Measurements from ENCODE around the gene PTPRD.

The PTPRD gene

GRCh38 chr9:9783211-9783610 is 829.6 kb downstream of the PTPRD start:
- no peak overlapping the region for H3K4me3 ChIP-seq (ENCODE audit: low read length in 2 of 2)

GRCh38 chr9:9778293-9778692 is 834.5 kb downstream of the PTPRD start:
- no peaks in the 10 kb centered on the region for H3K9me3 ChIP-seq (ENCODE audit: control insufficient read depth in 2 of 2, low read length in 2 of 2)
- no peaks in the 10 kb centered on the region for H3K4me1 ChIP-seq (ENCODE audit: control insufficient read depth, insufficient read depth, low read length)
- H3K36me3 ChIP-seq (ENCODE audit: control insufficient read depth in 2 of 2, insufficient read depth in 2 of 2, low read length in 2 of 2), result no peaks in the 10 kb centered on the region
- H3K27me3 ChIP-seq (ENCODE audit: control insufficient read depth in 1 of 2, insufficient read depth in 2 of 2, low read length in 2 of 2), result no peaks in the 10 kb centered on the region
- no peak overlapping the region for H3K4me3 ChIP-seq (ENCODE audit: low read length in 2 of 2)
- no peak overlapping the region for H3K27ac ChIP-seq (ENCODE audit: low read length)
- H3K9ac ChIP-seq (ENCODE audit: low read length in 2 of 2), result no peak overlapping the region

More at GRCh38 chr9:9783211-9783610, 829.6 kb downstream of the PTPRD start:
- H3K9ac ChIP-seq (ENCODE audit: low read length in 2 of 2), result no peak overlapping the region
- no peak overlapping the region for H3K27ac ChIP-seq (ENCODE audit: low read length)
- H3K4me1 ChIP-seq (ENCODE audit: control insufficient read depth, insufficient read depth, low read length), result no peaks in the 10 kb centered on the region
- H3K9me3 ChIP-seq (ENCODE audit: control insufficient read depth in 2 of 2, low read length in 2 of 2), result no peaks in the 10 kb centered on the region
- H3K27me3 ChIP-seq (ENCODE audit: control insufficient read depth in 1 of 2, insufficient read depth in 2 of 2, low read length in 2 of 2), result no peaks in the 10 kb centered on the region
- no peaks in the 10 kb centered on the region for H3K36me3 ChIP-seq (ENCODE audit: control insufficient read depth in 2 of 2, insufficient read depth in 2 of 2, low read length in 2 of 2)

- no peaks in the 10 kb centered on the region for H3K36me3 ChIP-seq (ENCODE audit: control insufficient read depth in 2 of 2, insufficient read depth in 2 of 2, low read length in 2 of 2)
- no peak overlapping the region for H3K9ac ChIP-seq (ENCODE audit: low read length in 2 of 2)
- H3K9me3 ChIP-seq (ENCODE audit: control insufficient read depth in 2 of 2, low read length in 2 of 2), result no peaks in the 10 kb centered on the region
- no peak overlapping the region for H3K27ac ChIP-seq (ENCODE audit: low read length)
- H3K27me3 ChIP-seq (ENCODE audit: control insufficient read depth in 1 of 2, insufficient read depth in 2 of 2, low read length in 2 of 2), result no peaks in the 10 kb centered on the region
- no peaks in the 10 kb centered on the region for H3K4me1 ChIP-seq (ENCODE audit: control insufficient read depth, insufficient read depth, low read length)
- H3K4me3 ChIP-seq (ENCODE audit: low read length in 2 of 2), result no peak overlapping the region
These were observed 838.3 kb downstream of the PTPRD start for GRCh38 chr9:9774471-9774870.

- Histone ChIP-seq H3K4me3 (ENCODE audit: low read length in 2 of 2) (no peak overlapping the region), H3K36me3 (ENCODE audit: control insufficient read depth in 2 of 2, insufficient read depth in 2 of 2, low read length in 2 of 2) (no peaks in the 10 kb centered on the region), H3K9me3 (ENCODE audit: control insufficient read depth in 2 of 2, low read length in 2 of 2) (no peaks in the 10 kb centered on the region), H3K27me3 (ENCODE audit: control insufficient read depth in 1 of 2, insufficient read depth in 2 of 2, low read length in 2 of 2) (no peaks in the 10 kb centered on the region), H3K4me1 (ENCODE audit: control insufficient read depth, insufficient read depth, low read length) (no peaks in the 10 kb centered on the region), H3K9ac (ENCODE audit: low read length in 2 of 2) (no peak overlapping the region), H3K27ac (ENCODE audit: low read length) (no peak overlapping the region)
These were observed 841.5 kb downstream of the PTPRD start for GRCh38 chr9:9771314-9771713.

- H3K36me3 ChIP-seq (ENCODE audit: control insufficient read depth in 2 of 2, insufficient read depth in 2 of 2, low read length in 2 of 2), result no peaks in the 10 kb centered on the region
- H3K9me3 ChIP-seq (ENCODE audit: control insufficient read depth in 2 of 2, low read length in 2 of 2), result no peaks in the 10 kb centered on the region
- no peak overlapping the region for H3K27ac ChIP-seq (ENCODE audit: low read length)
- no peak overlapping the region for H3K9ac ChIP-seq (ENCODE audit: low read length in 2 of 2)
- no peaks in the 10 kb centered on the region for H3K27me3 ChIP-seq (ENCODE audit: control insufficient read depth in 1 of 2, insufficient read depth in 2 of 2, low read length in 2 of 2)
- no peak overlapping the region for H3K4me3 ChIP-seq (ENCODE audit: low read length in 2 of 2)
- H3K4me1 ChIP-seq (ENCODE audit: control insufficient read depth, insufficient read depth, low read length), result no peaks in the 10 kb centered on the region
These were observed 848.0 kb downstream of the PTPRD start for GRCh38 chr9:9764821-9765220.

- no peak overlapping the region for H3K9ac ChIP-seq (ENCODE audit: low read length in 2 of 2)
- H3K36me3 ChIP-seq (ENCODE audit: control insufficient read depth in 2 of 2, insufficient read depth in 2 of 2, low read length in 2 of 2), result no peaks in the 10 kb centered on the region
- no peak overlapping the region for H3K27ac ChIP-seq (ENCODE audit: low read length)
- H3K9me3 ChIP-seq (ENCODE audit: control insufficient read depth in 2 of 2, low read length in 2 of 2), result no peaks in the 10 kb centered on the region
- H3K27me3 ChIP-seq (ENCODE audit: control insufficient read depth in 1 of 2, insufficient read depth in 2 of 2, low read length in 2 of 2), result no peaks in the 10 kb centered on the region
- no peaks in the 10 kb centered on the region for H3K4me1 ChIP-seq (ENCODE audit: control insufficient read depth, insufficient read depth, low read length)
- no peak overlapping the region for H3K4me3 ChIP-seq (ENCODE audit: low read length in 2 of 2)
These were observed 858.6 kb downstream of the PTPRD start for GRCh38 chr9:9754186-9754585.

GRCh38 chr9:9753266-9753665 is 859.5 kb downstream of the PTPRD start:
- H3K27ac ChIP-seq (ENCODE audit: low read length), result no peak overlapping the region
- H3K4me1 ChIP-seq (ENCODE audit: control insufficient read depth, insufficient read depth, low read length), result no peaks in the 10 kb centered on the region
- no peaks in the 10 kb centered on the region for H3K9me3 ChIP-seq (ENCODE audit: control insufficient read depth in 2 of 2, low read length in 2 of 2)
- no peaks in the 10 kb centered on the region for H3K36me3 ChIP-seq (ENCODE audit: control insufficient read depth in 2 of 2, insufficient read depth in 2 of 2, low read length in 2 of 2)
- H3K4me3 ChIP-seq (ENCODE audit: low read length in 2 of 2), result no peak overlapping the region
- H3K9ac ChIP-seq (ENCODE audit: low read length in 2 of 2), result no peak overlapping the region
- H3K27me3 ChIP-seq (ENCODE audit: control insufficient read depth in 1 of 2, insufficient read depth in 2 of 2, low read length in 2 of 2), result no peaks in the 10 kb centered on the region

GRCh38 chr9:9752722-9753121 is 860.1 kb downstream of the PTPRD start:
- Histone ChIP-seq H3K27me3 (ENCODE audit: control insufficient read depth in 1 of 2, insufficient read depth in 2 of 2, low read length in 2 of 2) (no peaks in the 10 kb centered on the region), H3K27ac (ENCODE audit: low read length) (no peak overlapping the region), H3K4me3 (ENCODE audit: low read length in 2 of 2) (no peak overlapping the region), H3K36me3 (ENCODE audit: control insufficient read depth in 2 of 2, insufficient read depth in 2 of 2, low read length in 2 of 2) (no peaks in the 10 kb centered on the region), H3K4me1 (ENCODE audit: control insufficient read depth, insufficient read depth, low read length) (no peaks in the 10 kb centered on the region), H3K9ac (ENCODE audit: low read length in 2 of 2) (no peak overlapping the region), H3K9me3 (ENCODE audit: control insufficient read depth in 2 of 2, low read length in 2 of 2) (no peaks in the 10 kb centered on the region)

- no peak overlapping the region for H3K4me3 ChIP-seq (ENCODE audit: low read length in 2 of 2)
- H3K36me3 ChIP-seq (ENCODE audit: control insufficient read depth in 2 of 2, insufficient read depth in 2 of 2, low read length in 2 of 2), result no peaks in the 10 kb centered on the region
- no peaks in the 10 kb centered on the region for H3K9me3 ChIP-seq (ENCODE audit: control insufficient read depth in 2 of 2, low read length in 2 of 2)
- H3K27ac ChIP-seq (ENCODE audit: low read length), result no peak overlapping the region
- H3K4me1 ChIP-seq (ENCODE audit: control insufficient read depth, insufficient read depth, low read length), result no peaks in the 10 kb centered on the region
- H3K27me3 ChIP-seq (ENCODE audit: control insufficient read depth in 1 of 2, insufficient read depth in 2 of 2, low read length in 2 of 2), result no peaks in the 10 kb centered on the region
- H3K9ac ChIP-seq (ENCODE audit: low read length in 2 of 2), result no peak overlapping the region
These were observed 860.8 kb downstream of the PTPRD start for GRCh38 chr9:9751996-9752395.

- no peak overlapping the region for H3K27ac ChIP-seq (ENCODE audit: low read length)
- no peaks in the 10 kb centered on the region for H3K9me3 ChIP-seq (ENCODE audit: control insufficient read depth in 2 of 2, low read length in 2 of 2)
- H3K9ac ChIP-seq (ENCODE audit: low read length in 2 of 2), result no peak overlapping the region
- no peaks in the 10 kb centered on the region for H3K4me1 ChIP-seq (ENCODE audit: control insufficient read depth, insufficient read depth, low read length)
- no peaks in the 10 kb centered on the region for H3K36me3 ChIP-seq (ENCODE audit: control insufficient read depth in 2 of 2, insufficient read depth in 2 of 2, low read length in 2 of 2)
- H3K4me3 ChIP-seq (ENCODE audit: low read length in 2 of 2), result no peak overlapping the region
- H3K27me3 ChIP-seq (ENCODE audit: control insufficient read depth in 1 of 2, insufficient read depth in 2 of 2, low read length in 2 of 2), result no peaks in the 10 kb centered on the region
These were observed 862.1 kb downstream of the PTPRD start for GRCh38 chr9:9750719-9751118.

GRCh38 chr9:9749591-9749990 is 863.2 kb downstream of the PTPRD start:
- H3K27ac ChIP-seq (ENCODE audit: low read length), result no peak overlapping the region

More at GRCh38 chr9:9749591-9749990, 863.2 kb downstream of the PTPRD start:
- Histone ChIP-seq H3K36me3 (ENCODE audit: control insufficient read depth in 2 of 2, insufficient read depth in 2 of 2, low read length in 2 of 2) (no peaks in the 10 kb centered on the region), H3K4me3 (ENCODE audit: low read length in 2 of 2) (no peak overlapping the region), H3K9me3 (ENCODE audit: control insufficient read depth in 2 of 2, low read length in 2 of 2) (no peaks in the 10 kb centered on the region), H3K27me3 (ENCODE audit: control insufficient read depth in 1 of 2, insufficient read depth in 2 of 2, low read length in 2 of 2) (no peaks in the 10 kb centered on the region), H3K4me1 (ENCODE audit: control insufficient read depth, insufficient read depth, low read length) (no peaks in the 10 kb centered on the region), H3K9ac (ENCODE audit: low read length in 2 of 2) (no peak overlapping the region)
